Pancreas (tissue), 10 donors: ENCODE data around the gene LRRC3. TPM values are rescaled to one million over a fixed set of nuclear protein-coding genes. Genes with fewer than 3 reads are reported as not detected.

Experiments used
- ATAC-seq, 4 donors: fragments of 200-7000 bp; cut with Tn5 transposase; one replicate each; pipeline versions ENCODE4 v1.8.0 to v1.9.1; 2020; ENCODE audit warnings: mild to moderate bottlenecking in 4 of 4, moderate library complexity in 4 of 4
- DNase-seq, 6 donors: peaks; one replicate each; pipeline ENCODE4 v3.0.0-alpha.2; 2020
- FAIRE-seq: peaks from 2 replicates; lab custom pipeline; 2012; peaks lifted over from hg19 to GRCh38; lab: Jason Lieb, UNC
- H3K27ac ChIP-seq, 4 donors: fragments of 200-600 bp; sonication (generic); 1 replicate in 3 of 4; 2 replicates in 1 of 4; pipeline versions ENCODE4 v1.5.0 to v1.8.0; 2020
- H3K27me3 ChIP-seq, 4 donors: fragments of 200-600 bp; one replicate each; pipeline ENCODE4 v1.8.0; 2021
- H3K36me3 ChIP-seq, 3 donors: fragments of 200-600 bp; sonication (generic) in 1 of 3; one replicate each; pipeline versions ENCODE4 v1.5.0 to v1.8.0; 2020 to 2021
- H3K4me1 ChIP-seq, 3 donors: fragments of 200-600 bp; one replicate each; pipeline ENCODE4 v1.8.0; 2021
- H3K4me3 ChIP-seq, 4 donors: fragments of 200-600 bp; sonication (generic) in 2 of 4; one replicate each; pipeline versions ENCODE4 v1.5.0 to v1.8.0; 2020 to 2021
- H3K9me3 ChIP-seq, 4 donors: fragments of 200-600 bp; one replicate each; pipeline ENCODE4 v1.8.0; 2021
- CTCF ChIP-seq, 4 donors: fragments of 200-600 bp; sonication (generic) in 3 of 4; IDR thresholded peaks; one replicate each; pipeline versions ENCODE4 v1.5.0 to v1.8.0; 2021; ENCODE audit warnings: antibody characterized with exemption in 4 of 4
- WGBS, 2 donors: extraction: QIAGEN DNeasy Blood & Tissue Kit; methylation state at CpG; one replicate each; pipeline ENCODE4 v1.1.7; 2013; 5-methylcytosine and 5-hydroxymethylcytosine counted together
- intact Hi-C, 3 donors: fragments of 100-400 bp; cut with DNase I; formaldehyde crosslinking; loops; one replicate each; pipeline versions ENCODE4 v1.11.1 to v1.14.2; 2022
- polyA plus RNA-seq, 2 donors: library from polyadenylated mRNA; stranded (reverse); fragments of 200-250 nt; gene quantifications; one replicate each; pipeline ENCODE4 v1.2.3, GENCODE V29; 2013
- total RNA-seq, 6 donors: library from RNA; stranded (reverse); fragmentation: NEBNext Ultra II Directional in 4 of 6; extraction: Animal tissue kit (Norgen Biotek cat#: 25700) in 4 of 6; gene quantifications; one replicate each; pipeline versions ENCODE4 v1.2.1 to v1.2.4, GENCODE V29; 2021 to 2023
- donor health status: healthy with polysubstance abuse.
- donor health status: DM: no; HTN: no; CAD: no; lungs with moderate emphysema.
- donor health status: DM: no; HTN: no; CAD: no.
- donor health status: control.
- donor health status: control.
- donor health status: Bipolar disorder and iron deficiency.
- donor health status: DM: yes; HTN: yes; CAD: no.
- donor health status: DM: no; HTN: no; CAD: no.
- donor health status: DM: no; HTN: no; CAD: no.
- donor health status: DM: yes; HTN: yes; CAD: no.

LRRC3 gene
- total and polyA plus RNA-seq, 8 donors, result 0.35 to 1.7 (median 0.47) TPM

- H3K9me3 ChIP-seq, result no peaks in the 10 kb centered on the region
- intact Hi-C loops, result no loop called here
- no peak for TF ChIP-seq CTCF (IDR thresholded peaks at IDR 0.05)
- DNase-seq (peak in 1 of 6 donors; percentile 75), FAIRE-seq (no peak), ATAC-seq (peak in 1 of 4 donors; percentile 7)
- H3K27ac ChIP-seq, result no peak overlapping the region
- WGBS, 2 donors, result 65 to 73% methylated on average over 35 of the region's 35 CpGs
- H3K4me3 ChIP-seq, result peak overlapping the region; percentile 57 to 84 (median 61)
- H3K4me1 ChIP-seq, result peaks cover 0 to 5% (median 0%) of the 10 kb centered on the region in 3 donors
- no peaks in the 10 kb centered on the region for H3K27me3 ChIP-seq
- no peaks in the 10 kb centered on the region for H3K36me3 ChIP-seq
These were observed 1.1 kb downstream of the LRRC3 start for GRCh38 chr21:44456214-44456914.

GRCh38 chr21:44456915-44457736 lies 1.8 kb downstream of the LRRC3 start:
- H3K9me3 ChIP-seq, result no peaks in the 10 kb centered on the region
- intact Hi-C loops, result no loop called here
- TF ChIP-seq CTCF (IDR thresholded peaks at IDR 0.05), result no peak
- no peak overlapping the region for H3K27ac ChIP-seq
- ATAC-seq (no peak), DNase-seq (peak in 1 of 6 donors; percentile 75), FAIRE-seq (no peak)
- 90 to 95% methylated on average over 44 of the region's 44 CpGs for WGBS, 2 donors
- peaks cover 0 to 5% (median 0%) of the 10 kb centered on the region in 3 donors for H3K4me1 ChIP-seq
- no peaks in the 10 kb centered on the region for H3K27me3 ChIP-seq
- H3K36me3 ChIP-seq, result no peaks in the 10 kb centered on the region
- H3K4me3 ChIP-seq, result no peak overlapping the region

- Histone ChIP-seq H3K27ac (no peak overlapping the region), H3K9me3 (no peaks in the 10 kb centered on the region), H3K36me3 (no peaks in the 10 kb centered on the region), H3K27me3 (no peaks in the 10 kb centered on the region), H3K4me1 (peaks cover 0 to 5% (median 0%) of the 10 kb centered on the region in 3 donors), H3K4me3 (no peak overlapping the region)
- ATAC-seq (no peak), DNase-seq (peak in 1 of 6 donors; percentile 60), FAIRE-seq (no peak)
- intact Hi-C loops, result no loop called here
- 87 to 91% methylated on average over 18 to 19 of the region's 19 CpGs for WGBS, 2 donors
- no peak for TF ChIP-seq CTCF (IDR thresholded peaks at IDR 0.05)
These were observed 3.8 kb downstream of the LRRC3 start for GRCh38 chr21:44458971-44459711.

GRCh38 chr21:44459712-44460440 lies 4.6 kb downstream of the LRRC3 start:
- 78 to 82% methylated on average over 14 of the region's 14 CpGs for WGBS, 2 donors

More at GRCh38 chr21:44459712-44460440, 4.6 kb downstream of the LRRC3 start:
- no peaks in the 10 kb centered on the region for H3K36me3 ChIP-seq
- no peak for TF ChIP-seq CTCF (IDR thresholded peaks at IDR 0.05)
- ATAC-seq (no peak), FAIRE-seq (no peak), DNase-seq (no peak)
- no peaks in the 10 kb centered on the region for H3K27me3 ChIP-seq
- intact Hi-C loops, result no loop called here
- no peak overlapping the region for H3K4me3 ChIP-seq
- peaks cover 0 to 5% (median 0%) of the 10 kb centered on the region in 3 donors for H3K4me1 ChIP-seq
- no peaks in the 10 kb centered on the region for H3K9me3 ChIP-seq
- no peak overlapping the region for H3K27ac ChIP-seq
